Measurements from ENCODE around the gene EGFR.

Gene EGFR

DNA sequence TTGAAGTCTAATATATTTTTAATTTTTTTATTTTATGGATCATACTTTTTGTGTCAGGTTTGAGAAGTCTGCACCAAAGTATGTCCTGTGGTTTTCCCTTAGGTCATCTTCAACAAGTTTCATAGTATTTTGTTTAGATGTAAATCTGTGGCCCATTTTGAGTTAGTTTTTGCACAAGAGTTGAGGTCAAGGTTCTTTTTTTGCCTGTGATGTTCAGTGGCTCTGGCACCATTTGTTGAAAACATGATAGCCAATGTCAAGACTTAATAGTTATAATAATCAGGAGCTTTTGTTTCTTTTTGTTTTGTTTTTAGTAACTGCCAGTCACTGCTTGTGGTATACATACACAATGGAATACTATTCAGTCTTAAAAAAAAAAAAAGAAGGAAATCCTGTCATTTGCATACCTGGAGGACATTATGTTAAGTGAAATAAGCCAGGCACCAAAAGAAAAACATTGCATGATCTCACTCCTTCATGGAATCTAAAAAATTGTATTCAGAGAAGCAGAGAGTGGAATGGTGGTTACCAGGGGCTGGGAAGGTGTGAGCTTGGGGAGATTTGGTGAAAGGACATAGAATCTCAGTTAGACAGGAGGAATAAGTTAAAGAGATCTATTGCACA lies 61.3 kb downstream of the EGFR start:
- no peak for DNase-seq (ENCODE audit: low read depth in 2 of 2, low spot score in 1 of 2)

- DNase-seq (ENCODE audit: low read depth in 2 of 2, low spot score in 1 of 2) = no peak
These were observed 62.3 kb downstream of the EGFR start for GRCh38 chr7:55081068-55081467.

DNA sequence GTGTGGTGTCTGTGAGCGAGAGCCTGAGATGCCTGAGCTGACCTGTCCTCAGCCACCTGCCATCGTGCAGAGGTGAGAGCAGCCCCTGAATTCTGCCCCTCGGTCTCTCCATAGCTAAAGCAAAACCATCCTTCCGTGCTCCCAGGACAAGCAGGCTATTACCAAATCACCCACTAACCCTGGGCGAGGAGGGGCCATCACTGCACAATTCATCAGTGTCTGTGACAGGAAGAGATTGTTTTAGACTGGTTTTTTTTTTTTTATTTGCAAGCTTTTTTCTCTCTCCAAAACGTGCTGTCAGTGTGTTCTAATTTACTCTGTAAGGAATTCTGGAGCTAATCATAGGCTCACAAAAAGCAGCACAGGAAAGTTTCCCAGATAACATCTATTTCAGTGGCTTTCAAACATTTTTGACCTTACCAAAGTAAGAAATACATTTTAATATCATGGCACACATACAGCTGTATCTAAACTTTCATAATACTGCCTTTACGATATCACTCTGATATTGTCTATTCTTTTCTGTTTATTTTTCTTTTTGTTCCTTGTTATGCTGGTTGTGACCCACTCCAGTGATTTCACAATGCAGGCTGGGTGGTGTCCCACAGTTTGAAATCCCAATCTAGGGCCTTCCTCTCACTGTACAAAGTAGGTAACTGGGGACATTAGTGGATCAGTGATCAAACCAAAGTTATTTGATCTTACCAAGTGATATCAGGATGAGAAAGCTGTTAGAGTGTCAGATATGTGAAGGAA lies 62.8 kb downstream of the EGFR start:
- no peak for DNase-seq (ENCODE audit: low read depth in 2 of 2, low spot score in 1 of 2)

GRCh38 chr7:55082228-55082603 lies 63.4 kb downstream of the EGFR start:
- no peak for DNase-seq (ENCODE audit: low read depth in 2 of 2, low spot score in 1 of 2)

DNA sequence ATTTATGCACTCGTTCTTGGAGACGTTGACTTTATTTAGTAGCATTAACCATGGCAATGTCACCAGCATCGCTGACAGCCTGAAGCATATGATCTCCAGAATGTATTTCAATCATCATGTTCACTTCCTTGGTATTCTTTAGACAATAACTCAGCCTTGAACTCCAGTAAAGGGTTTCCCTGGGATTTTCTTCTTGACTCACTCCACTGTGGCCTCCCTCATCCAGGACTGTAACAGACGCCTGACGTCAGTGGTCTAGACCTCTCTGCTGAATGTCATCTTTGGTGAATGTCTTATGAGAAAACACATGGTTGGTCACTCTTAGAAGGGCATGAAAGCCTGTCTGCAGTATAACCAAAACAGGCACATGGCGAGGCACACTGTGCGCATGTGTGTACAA lies 64.4 kb downstream of the EGFR start:
- no peak for DNase-seq (ENCODE audit: low read depth in 2 of 2, low spot score in 1 of 2)

GRCh38 chr7:55084307-55084706 lies 65.5 kb downstream of the EGFR start:
- DNase-seq (ENCODE audit: low read depth in 2 of 2, low spot score in 1 of 2) = no peak

GRCh38 chr7:55085511-55086412 lies 66.9 kb downstream of the EGFR start:
- DNase-seq (ENCODE audit: low read depth in 2 of 2, low spot score in 1 of 2) = no peak

GRCh38 chr7:55086413-55087201 lies 67.8 kb downstream of the EGFR start:
- no peak for DNase-seq (ENCODE audit: low read depth in 2 of 2, low spot score in 1 of 2)

DNA sequence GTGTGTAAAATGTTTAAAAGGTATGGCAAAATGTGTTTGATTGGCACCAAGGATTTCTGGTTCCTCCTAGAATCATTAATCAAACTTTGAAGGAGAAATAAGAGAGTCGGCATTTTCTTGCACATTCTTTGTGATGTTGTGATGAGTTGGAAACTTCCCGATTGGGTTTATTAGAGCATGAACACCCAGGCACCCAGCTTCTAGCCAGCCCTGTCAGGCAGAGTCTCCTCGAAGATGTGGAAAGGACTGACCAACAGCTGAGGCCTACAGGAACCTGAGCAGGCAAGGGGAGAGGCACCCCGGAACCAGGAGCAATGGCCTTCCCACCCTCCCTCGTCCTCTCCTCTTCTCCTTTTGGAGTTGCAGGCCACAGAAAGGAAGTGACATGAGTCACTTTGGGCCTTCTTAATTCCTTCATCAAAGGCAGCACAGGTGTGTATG lies 68.7 kb downstream of the EGFR start:
- no peak for DNase-seq (ENCODE audit: low read depth in 2 of 2, low spot score in 1 of 2)

- no peak for DNase-seq (ENCODE audit: low read depth in 2 of 2, low spot score in 1 of 2)
These were observed 69.3 kb downstream of the EGFR start for GRCh38 chr7:55088107-55088506.

DNA sequence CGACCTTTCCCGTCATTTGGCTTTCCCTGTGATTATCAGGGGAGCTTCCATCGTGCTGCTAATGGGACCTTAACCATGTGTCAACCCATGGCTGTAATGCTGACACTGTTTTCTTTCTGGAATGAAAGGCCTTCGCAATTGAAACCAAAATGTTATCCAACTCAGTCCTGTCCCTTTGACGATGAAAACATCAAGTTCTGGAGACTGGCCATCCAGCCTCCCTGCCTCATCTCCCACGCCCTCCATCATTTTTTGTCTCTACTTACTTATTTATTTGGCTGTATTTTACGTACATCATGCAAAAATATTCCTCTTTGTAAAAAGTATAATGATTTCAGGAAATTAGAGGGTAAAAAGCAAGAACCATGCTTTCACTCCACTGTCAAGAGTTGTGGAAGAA lies 69.8 kb downstream of the EGFR start:
- no peak for DNase-seq (ENCODE audit: low read depth in 2 of 2, low spot score in 1 of 2)

- DNase-seq (ENCODE audit: low read depth in 2 of 2, low spot score in 1 of 2) = no peak
These were observed 73.6 kb downstream of the EGFR start for GRCh38 chr7:55092186-55092974.

GRCh38 chr7:55092975-55093373 lies 74.2 kb downstream of the EGFR start:
- DNase-seq (ENCODE audit: low read depth in 2 of 2, low spot score in 1 of 2) = no peak

DNA sequence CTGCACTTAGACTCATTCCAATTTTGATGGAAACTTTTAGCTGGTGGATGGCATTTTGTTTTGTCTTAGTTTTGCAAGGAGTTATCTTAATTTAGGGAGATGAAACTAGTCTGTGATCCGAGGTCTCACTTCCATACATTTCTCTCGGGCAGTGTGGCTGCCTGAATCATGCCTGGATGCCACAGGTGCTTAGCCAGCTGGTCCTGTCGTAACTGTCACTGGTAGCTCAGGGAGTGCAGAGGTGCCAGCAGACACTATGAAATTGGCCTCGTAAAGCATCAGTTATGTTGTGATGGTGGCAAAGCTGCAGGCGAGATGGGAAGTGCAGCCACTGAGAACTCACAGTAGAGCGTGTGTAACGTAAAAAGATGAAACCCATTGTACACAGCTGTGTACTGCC lies 74.9 kb downstream of the EGFR start:
- DNase-seq (ENCODE audit: low read depth in 2 of 2, low spot score in 1 of 2) = no peak

DNA sequence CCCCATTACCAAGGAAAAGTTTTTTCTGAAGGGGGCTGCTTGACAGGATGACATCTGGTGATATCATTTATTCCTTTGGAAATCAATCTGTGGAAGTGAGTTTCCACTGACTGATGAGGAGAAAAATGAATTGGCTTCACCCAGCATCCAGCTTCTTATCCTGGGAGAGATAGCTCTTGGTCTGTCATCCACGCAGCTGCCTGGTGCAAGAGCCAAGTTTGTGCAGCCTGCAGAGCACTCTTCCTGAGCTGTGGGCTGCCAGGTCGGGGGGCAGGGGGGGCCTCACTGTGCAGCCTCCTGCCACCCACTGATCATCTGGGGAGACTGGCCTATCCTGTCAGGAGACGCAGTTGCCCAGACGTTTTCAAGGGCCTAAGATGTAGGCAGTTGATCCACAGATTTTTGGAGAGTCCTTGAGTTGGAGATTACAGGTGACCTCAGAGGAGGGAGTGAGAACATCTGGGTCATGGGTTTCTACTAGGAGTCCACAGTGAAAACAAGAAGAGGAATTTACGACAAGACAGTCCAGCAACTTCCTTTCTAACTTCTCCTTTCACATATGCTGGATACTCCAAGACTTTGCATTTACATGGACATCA lies 75.4 kb downstream of the EGFR start:
- DNase-seq (ENCODE audit: low read depth in 2 of 2, low spot score in 1 of 2) = no peak

DNA sequence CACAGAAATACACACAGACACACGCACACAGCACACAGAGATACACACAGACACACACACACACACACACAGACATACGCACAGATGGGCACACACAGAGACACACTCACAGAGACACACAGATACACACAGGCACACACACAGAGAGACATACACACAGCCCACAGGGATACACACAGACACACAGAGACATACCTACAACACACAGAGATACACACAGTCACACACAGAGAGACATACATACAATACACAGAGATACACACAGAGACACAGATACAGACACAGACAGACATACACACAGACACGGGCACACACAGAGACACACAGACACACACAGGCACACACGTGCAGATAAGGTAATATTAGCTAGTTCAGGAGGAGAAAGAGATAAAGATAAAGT lies 76.9 kb downstream of the EGFR start:
- no peak for DNase-seq (ENCODE audit: low read depth in 2 of 2, low spot score in 1 of 2)

- DNase-seq (ENCODE audit: low read depth in 2 of 2, low spot score in 1 of 2) = no peak
These were observed 77.5 kb downstream of the EGFR start for GRCh38 chr7:55096323-55096722.

DNA sequence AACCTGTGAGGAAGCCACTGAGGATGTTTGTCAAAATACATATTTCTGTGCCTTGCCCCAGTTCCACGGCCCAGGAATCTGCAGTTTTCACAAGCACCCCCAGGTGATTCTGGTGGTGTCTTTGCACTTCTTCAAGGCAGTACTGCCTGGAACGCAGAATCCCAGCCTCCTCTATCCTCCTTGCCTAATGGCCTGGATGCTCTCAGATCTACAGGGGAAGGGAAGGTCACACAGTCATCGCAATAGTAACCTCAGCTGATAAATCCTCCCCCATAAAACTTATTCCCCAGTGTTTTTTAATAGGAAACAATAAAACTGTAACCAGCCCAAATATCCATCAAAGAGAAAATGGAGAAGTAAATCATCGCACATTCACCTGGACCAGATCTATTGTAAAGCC lies 78.3 kb downstream of the EGFR start:
- no peak for DNase-seq (ENCODE audit: low read depth in 2 of 2, low spot score in 1 of 2)

- no peak for DNase-seq (ENCODE audit: low read depth in 2 of 2, low spot score in 1 of 2)
These were observed 80.4 kb downstream of the EGFR start for GRCh38 chr7:55099066-55099820.
